Upper lobe of left lung (tissue), 6 donors: Measurements from ENCODE around the gene HNRNPU. TPM values are rescaled to one million over a fixed set of nuclear protein-coding genes. Genes with fewer than 3 reads are reported as not detected.

Experiments used
- ATAC-seq, 2 donors: fragments of 200-7000 bp; cut with Tn5 transposase; one replicate each; pipeline ENCODE4 v1.9.1; 2022; ENCODE audit warnings: mild to moderate bottlenecking in 2 of 2, moderate library complexity in 2 of 2; ENCODE audit not compliant: low FRiP score in 2 of 2
- DNase-seq, 2 donors: peaks; one replicate each; pipeline ENCODE4 v3.0.0-alpha.2; 2019 to 2020
- H3K27ac ChIP-seq, 4 donors: fragments of 200-600 bp; sonication (generic); one replicate each; pipeline ENCODE4 v1.5.1; 2016 to 2019
- H3K27me3 ChIP-seq, 4 donors: fragments of 200-600 bp; sonication (generic); one replicate each; pipeline ENCODE4 v1.5.1; 2017 to 2019
- H3K36me3 ChIP-seq, 4 donors: fragments of 200-600 bp; sonication (generic); one replicate each; pipeline ENCODE4 v1.5.1; 2016 to 2019
- H3K4me1 ChIP-seq, 4 donors: fragments of 200-600 bp; sonication (generic); one replicate each; pipeline ENCODE4 v1.5.1; 2018 to 2019
- H3K4me3 ChIP-seq, 4 donors: fragments of 200-600 bp; sonication (generic); one replicate each; pipeline ENCODE4 v1.5.1; 2017 to 2019; ENCODE audit warnings: mild to moderate bottlenecking in 2 of 4, moderate library complexity in 1 of 4
- H3K9me3 ChIP-seq, 4 donors: fragments of 200-600 bp; sonication (generic); one replicate each; pipeline ENCODE4 v1.5.1; 2018 to 2019
- CTCF ChIP-seq, 6 experiments: fragments of 450-650 bp in 4 of 6; fragments of 200-600 bp in 2 of 6; sonication (generic) in 2 of 6; IDR thresholded peaks; one replicate each; pipeline ENCODE4 v1.5.1; 2016 to 2019; ENCODE audit warnings: antibody characterized with exemption in 6 of 6
- EP300 ChIP-seq, 4 donors: sonication (generic); formaldehyde crosslinking; IDR thresholded peaks; one replicate each; pipeline ENCODE4 v1.5.1; 2017; ENCODE audit warnings: antibody characterized with exemption in 4 of 4, control low read depth in 2 of 4
- POLR2A ChIP-seq, 4 donors: fragments of 450-650 bp; IDR thresholded peaks; one replicate each; pipeline ENCODE4 v1.5.1; 2016 to 2017; ENCODE audit warnings: antibody characterized with exemption in 4 of 4, mild to moderate bottlenecking in 2 of 4
- POLR2AphosphoS5 ChIP-seq, 2 donors: sonication (generic); formaldehyde crosslinking; IDR thresholded peaks; one replicate each; pipeline ENCODE4 v1.5.1; 2017; ENCODE audit warnings: antibody characterized with exemption in 2 of 2
- WGBS, 2 donors: methylation state at CpG; one replicate each; pipeline ENCODE4 v1.1.5; 2017 to 2018; 5-methylcytosine and 5-hydroxymethylcytosine counted together
- total RNA-seq, 6 donors: library from RNA; depleted of rRNA in 4 of 6; stranded (reverse); fragments of >200 nt in 4 of 6; gene quantifications; one replicate each; pipeline versions ENCODE4 v1.1.0 to v1.2.1, GENCODE V29; 2016 to 2021
- donor health status: DM: no; HTN: no; CAD: no; lungs with moderate emphysema.
- donor health status: DM: no; HTN: yes; CAD: no; lungs with severe emphysema.

The HNRNPU gene
- total RNA-seq, 6 donors from 2014 or later, result 213 to 505 (median 304) TPM

- no peaks in the 10 kb centered on the region for H3K27me3 ChIP-seq
- no peaks in the 10 kb centered on the region for H3K4me1 ChIP-seq
- 92 to 95% methylated on average over 8 of the region's 8 CpGs for WGBS, 2 donors
- ATAC-seq, result no peak
- TF ChIP-seq CTCF (IDR thresholded peaks at IDR 0.05) (no peak), POLR2A (IDR thresholded peaks at IDR 0.05) (no peak), EP300 (IDR thresholded peaks at IDR 0.05) (no peak), POLR2AphosphoS5 (IDR thresholded peaks at IDR 0.05) (no peak)
- no peak overlapping the region for H3K4me3 ChIP-seq
- DNase-seq, result no peak
- no peaks in the 10 kb centered on the region for H3K36me3 ChIP-seq
- H3K27ac ChIP-seq, result no peak overlapping the region
- H3K9me3 ChIP-seq, result no peaks in the 10 kb centered on the region
Measured at GRCh38 chr1:244876228-244876910, 12.0 kb upstream of the HNRNPU start.

GRCh38 chr1:244874974-244875579, 10.7 kb upstream of the HNRNPU start:
- Histone ChIP-seq H3K27ac (no peak overlapping the region), H3K9me3 (no peaks in the 10 kb centered on the region), H3K27me3 (no peaks in the 10 kb centered on the region), H3K36me3 (no peaks in the 10 kb centered on the region), H3K4me1 (no peaks in the 10 kb centered on the region), H3K4me3 (no peak overlapping the region)
- DNase-seq, result no peak
- ATAC-seq, result no peak
- TF ChIP-seq EP300 (IDR thresholded peaks at IDR 0.05), result no peak
- TF ChIP-seq CTCF (IDR thresholded peaks at IDR 0.05), result no peak
- no peak for TF ChIP-seq POLR2AphosphoS5 (IDR thresholded peaks at IDR 0.05)
- TF ChIP-seq POLR2A (IDR thresholded peaks at IDR 0.05), result no peak
- WGBS, 2 donors, result 80 to 88% methylated on average over 7 of the region's 7 CpGs

GRCh38 chr1:244869950-244870349, 5.6 kb upstream of the HNRNPU start:
- H3K36me3 ChIP-seq, result no peaks in the 10 kb centered on the region
- ATAC-seq (no peak), DNase-seq (no peak)
- H3K27me3 ChIP-seq, result no peaks in the 10 kb centered on the region
- H3K9me3 ChIP-seq, result no peaks in the 10 kb centered on the region
- H3K27ac ChIP-seq, result no peak overlapping the region
- H3K4me3 ChIP-seq, result no peak overlapping the region
- peaks cover 5 to 11% (median 7%) of the 10 kb centered on the region in 4 donors for H3K4me1 ChIP-seq
- TF ChIP-seq POLR2AphosphoS5 (IDR thresholded peaks at IDR 0.05) (no peak), CTCF (IDR thresholded peaks at IDR 0.05) (no peak), EP300 (IDR thresholded peaks at IDR 0.05) (no peak), POLR2A (IDR thresholded peaks at IDR 0.05) (no peak)
- 88 to 96% methylated on average over 4 of the region's 4 CpGs for WGBS, 2 donors

GRCh38 chr1:244869364-244869827, 5.1 kb upstream of the HNRNPU start:
- DNase-seq (peak in 1 of 2 donors; percentile 39), ATAC-seq (no peak)
- Histone ChIP-seq H3K4me1 (peaks cover 7 to 11% (median 8%) of the 10 kb centered on the region in 4 donors), H3K27ac (peak overlapping the region in 1 of 4 donors; percentile 37), H3K27me3 (no peaks in the 10 kb centered on the region), H3K9me3 (no peaks in the 10 kb centered on the region), H3K36me3 (no peaks in the 10 kb centered on the region), H3K4me3 (no peak overlapping the region)
- 73 to 74% methylated on average over 12 of the region's 12 CpGs for WGBS, 2 donors
- TF ChIP-seq POLR2A (IDR thresholded peaks at IDR 0.05) (no peak), CTCF (IDR thresholded peaks at IDR 0.05) (no peak), EP300 (IDR thresholded peaks at IDR 0.05) (no peak), POLR2AphosphoS5 (IDR thresholded peaks at IDR 0.05) (no peak)
